Measurements from ENCODE around the gene NET1.
"Not testable (repeated sequence)": the region's sequence is repeated elsewhere in the genome, so short reads cannot be mapped to it uniquely, and the experiment has no call there.

The NET1 gene

DNA sequence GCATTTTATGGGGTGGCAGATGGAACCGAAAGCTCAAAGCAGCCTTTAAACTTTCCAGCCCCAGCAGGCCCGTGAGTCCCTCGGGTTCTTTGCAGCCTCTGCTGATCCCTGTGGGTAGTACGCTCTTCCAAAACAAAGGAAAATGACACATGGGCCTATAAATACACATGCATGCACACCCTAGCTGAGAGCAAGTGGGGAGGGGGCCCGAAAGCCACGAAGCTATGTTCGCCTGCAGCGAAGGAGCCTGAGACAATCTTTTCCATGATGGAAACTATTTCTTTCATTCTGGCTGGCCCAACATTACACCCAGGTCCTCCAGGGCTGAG, 54.8 kb downstream of the NET1 start:
- no peak for DNase-seq

DNA sequence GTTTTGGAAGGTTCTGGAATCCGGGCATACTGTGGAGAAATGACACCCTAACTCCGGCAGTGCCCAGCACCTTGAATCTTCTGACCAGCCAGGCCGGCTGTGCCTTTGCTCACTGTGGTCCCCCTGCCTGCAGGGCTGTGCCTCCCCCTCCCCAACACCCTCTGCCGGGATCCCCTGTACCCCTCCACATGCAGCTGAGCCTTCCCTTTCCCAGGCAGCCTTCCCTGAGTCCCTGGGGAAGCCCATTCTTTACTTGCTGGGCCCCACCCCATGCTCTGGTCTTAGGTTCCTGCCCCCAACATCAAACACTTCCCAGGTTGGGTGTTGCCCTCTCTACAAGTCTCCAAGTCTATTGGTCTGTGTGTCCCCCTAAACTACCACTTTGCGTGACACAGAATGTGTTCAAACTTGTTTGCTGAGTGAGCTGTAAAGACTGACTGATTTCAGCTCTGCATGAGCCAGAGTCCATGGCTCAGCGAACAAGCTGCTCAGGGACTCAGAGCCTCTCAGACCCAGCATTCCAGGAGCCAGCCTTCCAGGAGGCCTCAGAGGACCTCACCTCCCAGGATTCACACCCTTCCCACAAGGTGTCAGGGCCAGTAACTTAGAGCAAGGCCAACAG, 55.4 kb downstream of the NET1 start:
- DNase-seq, result no peak

DNA sequence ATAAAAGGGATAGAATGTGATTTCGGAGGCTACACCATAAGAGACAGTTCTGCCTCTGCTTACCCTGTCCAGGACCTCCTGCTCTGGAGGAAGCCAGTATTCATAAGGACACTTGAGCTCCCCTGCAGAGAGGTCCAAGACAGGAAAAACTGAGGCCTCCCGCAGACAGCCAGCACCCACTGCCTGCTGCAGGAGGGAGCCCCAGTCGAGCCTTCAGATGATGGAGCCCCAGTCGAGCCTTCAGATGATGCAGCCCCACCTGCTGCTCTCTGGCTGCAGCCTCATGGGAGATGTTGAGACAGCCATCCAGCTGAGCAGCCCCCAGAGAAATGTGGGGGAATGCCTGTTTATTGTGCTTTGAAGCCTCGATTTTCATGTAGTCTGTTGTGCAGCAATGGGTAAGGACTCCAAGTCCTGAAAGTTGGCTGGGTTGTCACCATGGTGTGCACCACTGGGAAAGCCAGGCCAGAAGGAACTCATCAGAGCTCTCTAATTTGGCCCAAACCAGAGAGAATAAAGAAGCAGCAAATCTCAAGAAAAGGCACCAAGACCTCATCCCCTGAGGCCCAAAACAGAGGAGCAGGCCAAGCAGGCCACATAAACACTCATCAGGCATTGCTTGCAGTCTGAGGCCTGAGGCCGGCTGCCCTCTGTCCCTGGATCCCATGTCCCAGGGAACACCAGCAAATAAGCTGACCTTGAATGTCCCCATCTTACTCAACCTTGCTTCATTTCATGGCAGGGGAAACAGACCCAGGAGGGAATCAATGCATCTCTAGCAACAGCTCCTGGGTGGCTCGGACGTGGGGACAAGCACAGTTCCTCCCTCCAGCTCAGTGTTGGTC, 56.1 kb downstream of the NET1 start:
- DNase-seq, result no peak

GRCh38 chr10:5469353-5470061, 57.1 kb downstream of the NET1 start:
- no peak for DNase-seq

GRCh38 chr10:5470062-5470751, 57.9 kb downstream of the NET1 start:
- no peak for DNase-seq

- not testable (repeated sequence) for DNase-seq
Measured at GRCh38 chr10:5474642-5475041, 62.3 kb downstream of the NET1 start.

GRCh38 chr10:5475088-5475487, 62.7 kb downstream of the NET1 start:
- DNase-seq, result not testable (repeated sequence)

- DNase-seq, result not testable (repeated sequence)
Measured at GRCh38 chr10:5475974-5476807, 63.8 kb downstream of the NET1 start.

- DNase-seq, result no peak
Measured at GRCh38 chr10:5476918-5477525, 64.7 kb downstream of the NET1 start.

DNA sequence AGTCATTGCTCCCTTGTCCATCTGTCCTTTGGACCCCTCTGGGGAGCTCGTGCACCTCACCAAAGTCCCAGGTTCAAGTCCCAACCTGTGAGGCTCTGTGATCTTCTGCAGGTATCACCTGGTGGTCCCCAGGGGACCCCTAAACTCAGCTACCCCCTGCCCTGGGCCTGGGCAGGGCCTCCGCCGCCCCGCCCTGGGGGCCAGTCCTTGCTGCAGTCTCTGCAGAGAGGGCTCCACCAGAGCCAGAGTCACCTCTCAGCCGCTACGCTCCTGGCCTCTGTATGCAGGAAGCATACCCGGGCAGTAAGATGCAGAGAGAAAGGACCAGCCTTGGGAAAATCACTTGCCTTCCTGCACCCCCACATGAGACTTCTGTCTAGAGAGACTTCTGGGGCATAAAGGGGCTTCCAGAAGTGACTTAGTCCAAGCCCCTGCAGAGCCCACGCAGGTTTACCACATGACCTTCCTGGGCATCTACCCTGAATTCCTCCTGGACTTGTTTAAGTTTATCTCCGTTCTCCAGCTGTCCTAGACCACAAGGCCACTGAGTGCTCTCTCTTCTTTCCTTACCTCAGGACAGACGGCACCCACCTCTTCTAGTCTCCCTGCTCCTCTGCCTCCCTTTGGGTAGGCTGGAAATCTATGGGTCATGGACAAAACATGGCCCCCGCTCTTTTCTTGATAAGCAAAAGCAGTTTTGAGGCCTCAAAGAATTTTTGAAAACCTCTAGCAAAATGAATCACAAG, 65.8 kb downstream of the NET1 start:
- no peak for DNase-seq

- no peak for DNase-seq
Measured at GRCh38 chr10:5478694-5479305, 66.4 kb downstream of the NET1 start.

DNA sequence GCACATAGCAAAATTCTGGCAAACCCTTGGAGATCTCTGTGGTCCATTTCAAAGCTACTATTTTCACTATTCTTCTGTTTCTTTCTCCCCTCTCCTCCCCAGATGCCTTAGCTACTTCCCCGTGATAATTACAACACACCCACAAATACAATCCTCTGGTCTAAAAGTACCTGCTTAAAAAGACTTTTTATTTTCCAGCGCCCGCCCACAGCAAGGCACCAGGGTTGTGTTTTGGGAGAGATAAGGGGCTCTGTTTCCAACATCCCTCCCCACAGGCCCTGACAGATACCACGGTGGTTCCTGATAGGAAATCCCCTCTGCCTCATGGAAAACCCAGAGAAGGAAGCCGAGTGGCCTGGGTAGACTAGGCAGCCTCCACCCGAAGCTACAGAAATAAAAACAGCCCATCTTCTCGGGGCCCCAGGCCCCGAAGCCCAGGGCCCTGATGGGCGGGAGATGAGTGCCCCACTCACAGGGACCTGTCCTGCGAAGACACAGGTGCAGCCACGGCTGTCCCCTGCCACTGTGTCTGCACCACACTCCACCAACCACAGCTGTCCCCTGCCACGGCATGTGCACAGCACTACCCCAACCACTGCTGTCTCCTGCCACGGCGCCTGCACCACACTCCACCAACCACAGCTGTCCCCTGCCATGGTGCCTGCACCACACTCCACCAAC, 67.3 kb downstream of the NET1 start:
- no peak for DNase-seq

GRCh38 chr10:5480162-5480941, 68.0 kb downstream of the NET1 start:
- no peak for DNase-seq

DNA sequence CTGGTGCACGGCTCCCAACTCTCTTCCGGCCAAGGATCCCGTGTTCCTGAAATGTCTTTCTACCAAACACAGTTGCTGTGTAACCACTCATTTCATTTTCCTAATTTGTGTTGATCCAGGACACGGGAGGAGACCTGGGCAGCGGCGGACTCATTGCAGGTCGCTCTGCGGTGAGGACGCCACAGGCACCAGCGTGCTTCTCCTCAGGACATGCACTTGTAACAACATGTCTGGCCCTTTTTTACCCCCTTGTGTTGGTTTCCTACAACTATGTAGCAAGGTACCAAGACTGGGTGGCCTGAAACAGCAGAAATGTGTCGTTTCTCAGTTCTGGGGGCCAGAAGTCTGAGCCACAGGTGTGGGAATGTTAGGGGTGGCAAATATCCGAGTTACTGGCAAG, 68.8 kb downstream of the NET1 start:
- no peak for DNase-seq

GRCh38 chr10:5482016-5482415, 69.7 kb downstream of the NET1 start:
- no peak for DNase-seq

DNA sequence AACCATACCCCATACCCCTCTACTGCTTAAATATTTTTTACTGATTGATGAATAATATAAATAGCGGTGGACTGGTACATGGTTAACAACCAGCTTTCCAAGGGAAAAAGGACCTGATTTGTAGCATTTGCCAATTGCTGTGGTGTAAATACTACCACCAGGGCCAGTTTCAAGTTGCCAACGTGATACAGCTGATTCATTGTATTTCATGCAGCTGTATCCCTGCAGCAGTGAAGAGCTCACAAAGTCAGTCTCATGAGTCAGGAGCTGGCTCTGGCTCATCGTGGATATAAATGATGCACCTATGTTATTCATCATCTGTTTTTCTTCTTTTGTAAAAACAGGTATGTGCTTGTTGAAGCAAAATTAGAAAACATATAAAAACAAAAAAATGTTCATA, 71.8 kb downstream of the NET1 start:
- no peak for DNase-seq

DNA sequence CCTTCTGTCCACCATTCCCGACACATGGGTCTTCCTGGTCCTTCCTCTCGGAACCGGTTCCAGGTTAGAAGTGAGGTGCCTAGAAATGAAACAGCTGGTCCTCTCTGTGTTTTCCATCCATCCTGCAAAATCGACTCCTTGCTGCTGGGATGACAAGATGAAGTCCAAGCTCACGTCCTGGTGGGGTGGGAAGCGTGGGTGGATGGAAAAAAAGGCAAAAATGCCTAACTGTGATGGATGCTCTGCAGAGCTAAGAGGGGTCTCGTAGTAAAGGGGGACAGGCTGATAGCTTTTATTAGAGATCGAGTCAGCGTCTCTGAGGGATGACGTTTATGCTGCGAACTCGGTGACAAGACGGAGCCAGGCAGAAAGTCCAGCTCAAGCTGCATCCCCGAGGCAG, 72.9 kb downstream of the NET1 start:
- no peak for DNase-seq

GRCh38 chr10:5485948-5486852, 73.8 kb downstream of the NET1 start:
- DNase-seq, result no peak
